Measurements from ENCODE around the gene SIX5. TPM values are rescaled to one million over a fixed set of nuclear protein-coding genes. Genes with fewer than 3 reads are reported as not detected.
"Not testable (repeated sequence)": the region's sequence is repeated elsewhere in the genome, so short reads cannot be mapped to it uniquely, and the experiment has no call there.

Gene SIX5
- total RNA-seq, 1 donor from 2014 or later: 13.0 TPM

DNA sequence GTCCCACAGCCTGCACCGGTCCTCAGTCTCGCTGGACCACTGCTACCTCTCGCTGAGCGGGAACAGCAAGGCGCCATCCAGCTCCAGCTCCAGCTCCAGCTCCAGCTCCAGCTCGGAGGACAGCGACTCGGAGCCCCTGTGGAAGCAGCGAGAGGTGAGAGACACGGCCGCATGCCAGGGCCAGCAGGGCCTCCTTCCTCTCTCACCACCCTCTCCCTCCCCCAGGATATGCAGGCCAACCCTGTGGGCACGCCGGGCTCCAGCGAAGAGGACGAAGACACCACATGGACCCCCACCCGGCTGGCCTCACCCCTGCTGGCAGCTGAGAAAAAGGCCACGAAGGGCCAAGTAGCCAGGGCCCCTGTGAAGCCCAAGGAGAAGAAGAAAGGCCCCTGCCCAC lies 7.3 kb downstream of the SIX5 start:
- DNase-seq (ENCODE audit: low read depth): no peak

DNA sequence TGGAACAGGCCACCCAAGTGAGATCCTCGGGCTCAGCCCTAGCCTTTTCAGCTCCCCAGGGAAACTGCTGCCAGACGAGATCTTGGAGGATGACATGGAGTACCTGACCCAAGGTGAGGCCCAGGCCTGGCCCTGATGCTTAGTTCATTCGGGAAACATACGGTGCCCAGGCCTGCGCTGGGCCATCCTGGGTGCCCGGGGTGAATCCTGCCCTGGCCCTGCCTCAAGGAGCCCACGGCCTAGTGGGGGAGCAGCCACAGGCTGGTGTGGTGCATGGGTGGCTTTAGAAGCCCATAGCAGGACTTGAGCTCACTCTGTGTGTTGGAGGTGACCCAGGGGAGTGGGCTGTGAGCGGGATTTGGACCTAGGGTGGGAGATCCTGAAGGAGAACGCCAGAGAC lies 10.1 kb downstream of the SIX5 start:
- DNase-seq (ENCODE audit: low read depth): no peak

DNA sequence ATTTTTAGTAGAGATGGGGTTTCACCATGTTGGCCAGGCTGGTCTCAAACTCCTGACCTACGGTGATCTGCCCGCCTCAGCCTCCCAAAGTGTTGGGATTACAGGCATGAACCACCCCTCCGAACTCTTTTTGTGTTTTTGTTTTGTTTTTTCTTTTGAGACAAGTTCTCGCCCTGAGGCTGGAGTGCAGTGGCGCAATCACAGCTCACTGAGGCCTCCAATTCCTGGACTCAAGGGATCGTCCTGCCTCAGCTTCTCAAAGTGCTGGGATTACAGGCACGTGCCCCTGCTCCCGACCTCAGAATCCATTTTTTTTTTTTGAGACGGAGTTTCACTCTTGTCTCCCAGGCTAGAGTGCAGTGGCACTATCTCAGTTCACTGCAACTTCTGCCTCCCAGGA lies 11.4 kb downstream of the SIX5 start:
- no peak for DNase-seq (ENCODE audit: low read depth)

GRCh38 chr19:45754323-45754722 lies 14.7 kb downstream of the SIX5 start:
- no peak for DNase-seq (ENCODE audit: low read depth)

GRCh38 chr19:45753548-45753947 lies 15.5 kb downstream of the SIX5 start:
- DNase-seq (ENCODE audit: low read depth): no peak

- DNase-seq (ENCODE audit: low read depth): no peak
These were observed 16.4 kb downstream of the SIX5 start for GRCh38 chr19:45752639-45753038.

DNA sequence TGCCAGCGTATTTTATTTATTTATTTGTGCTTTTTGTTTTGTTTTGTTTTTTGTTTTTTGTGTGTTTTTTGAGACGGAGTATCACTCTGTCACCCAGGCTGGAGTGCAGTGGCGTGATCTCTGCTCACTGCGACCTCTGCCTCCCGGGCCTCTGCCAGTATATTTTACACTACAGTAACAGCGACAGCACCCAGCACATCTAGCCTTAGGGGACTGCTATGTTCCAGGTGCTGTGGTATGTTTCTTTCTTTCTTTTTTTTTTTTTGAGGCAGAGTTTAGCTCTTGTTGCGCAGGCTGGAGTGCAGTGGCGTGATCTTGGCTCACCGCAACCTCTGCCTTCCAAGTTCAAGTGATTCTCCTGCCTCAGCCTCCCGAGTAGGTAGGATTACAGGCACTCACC lies 17.6 kb downstream of the SIX5 start:
- DNase-seq (ENCODE audit: low read depth): not testable (repeated sequence)

GRCh38 chr19:45747513-45747912 lies 21.5 kb downstream of the SIX5 start:
- no peak for DNase-seq (ENCODE audit: low read depth)

DNA sequence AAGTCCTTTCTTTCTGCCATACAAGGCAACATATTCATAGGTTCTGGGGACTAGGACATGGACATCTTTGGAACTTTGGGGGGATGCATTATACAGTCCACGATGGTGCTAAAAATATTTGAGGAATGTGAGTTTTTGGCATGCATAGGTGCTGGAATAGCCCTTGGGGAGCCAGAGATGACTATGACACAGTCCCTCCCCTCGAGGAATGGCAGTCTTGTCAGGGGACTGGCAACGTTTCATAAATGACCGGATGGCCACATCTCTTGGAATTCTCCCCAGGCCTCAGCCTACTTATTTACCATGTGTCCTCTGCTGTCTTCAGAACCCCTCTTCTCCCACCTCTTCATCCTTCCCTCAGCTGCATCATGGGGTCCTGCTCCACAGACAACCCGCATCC lies 22.2 kb downstream of the SIX5 start:
- DNase-seq (ENCODE audit: low read depth): no peak

DNA sequence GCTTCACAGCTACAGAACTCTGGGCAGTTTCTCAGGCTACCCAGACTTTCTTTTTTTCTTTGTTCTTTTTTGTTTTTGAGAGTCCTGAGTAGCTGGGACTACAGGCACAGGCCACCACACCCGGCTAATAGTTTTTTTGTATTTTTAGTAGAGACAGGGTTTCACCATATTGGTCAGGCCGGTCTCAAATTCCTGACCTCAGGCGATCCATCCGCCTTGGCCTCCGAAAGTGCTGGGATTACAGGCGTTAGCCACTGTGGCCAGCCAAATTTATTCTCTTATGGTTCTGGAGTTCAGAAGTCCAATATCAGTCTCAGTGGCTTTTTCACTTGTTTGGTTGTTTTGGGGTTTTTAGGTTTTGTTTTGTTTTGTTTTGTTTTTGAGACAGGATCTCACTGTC lies 23.4 kb downstream of the SIX5 start:
- no peak for DNase-seq (ENCODE audit: low read depth)

DNA sequence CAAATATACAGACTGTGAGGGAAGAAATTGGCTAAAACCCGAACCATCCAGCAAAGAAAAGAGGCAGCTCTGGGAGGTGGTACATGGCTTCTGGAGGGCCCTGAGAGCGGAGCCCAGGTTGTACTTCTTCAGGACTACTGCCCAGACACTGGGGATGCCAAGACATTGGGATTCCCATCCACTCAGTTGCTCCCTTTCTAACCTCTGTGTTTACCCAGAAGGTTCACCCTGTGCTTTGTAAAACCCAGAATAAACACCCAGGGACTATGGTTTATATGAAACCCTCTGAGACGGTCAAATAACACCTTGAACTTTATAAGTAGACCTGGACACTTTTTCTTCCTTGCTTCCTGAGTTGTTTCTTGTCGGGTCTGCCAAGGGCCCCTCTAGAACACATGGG lies 26.1 kb downstream of the SIX5 start:
- no peak for DNase-seq (ENCODE audit: low read depth)

DNA sequence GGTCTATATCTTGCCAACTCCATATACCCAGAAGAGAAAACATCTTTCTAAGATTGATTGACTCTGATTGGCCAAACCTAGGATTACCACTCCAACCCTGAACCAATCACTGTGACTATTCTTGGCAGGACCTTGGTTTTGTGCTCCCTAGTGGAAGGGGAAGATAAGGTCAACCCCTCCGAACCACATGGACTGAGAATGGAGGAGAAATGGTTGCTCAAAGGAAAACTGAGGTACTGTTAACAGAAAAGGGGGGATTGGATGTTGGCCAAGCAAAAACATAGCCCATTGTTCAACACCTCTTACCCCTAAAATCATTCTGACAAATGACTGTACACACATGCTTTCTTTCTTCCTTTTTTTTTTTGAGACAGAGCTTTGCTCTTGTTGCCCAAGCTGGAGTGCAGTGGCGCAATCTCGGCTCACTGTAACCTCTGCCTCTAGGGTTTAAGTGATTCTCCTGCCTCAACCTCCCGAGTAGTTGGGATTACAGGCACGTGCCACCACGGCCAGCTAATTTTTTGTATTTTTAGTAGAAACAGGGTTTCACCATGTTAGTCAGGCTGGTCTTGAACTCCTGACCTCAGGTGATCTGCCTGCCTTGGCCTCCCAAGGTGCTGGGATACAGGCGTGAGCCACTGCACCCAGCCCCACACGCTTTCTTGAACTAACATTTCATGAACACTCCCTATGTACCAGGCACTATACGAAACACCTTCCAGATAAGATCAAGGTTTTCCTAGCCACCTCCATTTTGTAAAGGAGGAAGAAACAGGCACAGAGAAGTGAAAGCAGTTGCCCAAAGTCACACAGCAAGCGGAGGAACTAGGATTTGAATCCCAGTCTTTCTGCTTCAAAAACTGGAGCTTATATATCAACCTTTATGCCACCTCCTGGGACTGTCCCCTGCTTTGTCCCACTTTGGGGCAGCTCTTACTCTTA lies 29.3 kb downstream of the SIX5 start:
- DNase-seq (ENCODE audit: low read depth): no peak

GRCh38 chr19:45733160-45733810 lies 35.8 kb downstream of the SIX5 start, which contains the start of gene MEIOSIN:
Gene MEIOSIN (plus strand): TSS chr19:45733439. CDS start chr19:45735377, 1,938 bp downstream.
- no peak for DNase-seq (ENCODE audit: low read depth)

GRCh38 chr19:45730368-45731288 lies 38.4 kb downstream of the SIX5 start, which contains the start of gene FBXO46:
Gene FBXO46 (minus strand): TSS chr19:45730896. CDS start chr19:45713495, 17,401 bp downstream.
- DNase-seq (ENCODE audit: low read depth): peak; percentile 99

DNA sequence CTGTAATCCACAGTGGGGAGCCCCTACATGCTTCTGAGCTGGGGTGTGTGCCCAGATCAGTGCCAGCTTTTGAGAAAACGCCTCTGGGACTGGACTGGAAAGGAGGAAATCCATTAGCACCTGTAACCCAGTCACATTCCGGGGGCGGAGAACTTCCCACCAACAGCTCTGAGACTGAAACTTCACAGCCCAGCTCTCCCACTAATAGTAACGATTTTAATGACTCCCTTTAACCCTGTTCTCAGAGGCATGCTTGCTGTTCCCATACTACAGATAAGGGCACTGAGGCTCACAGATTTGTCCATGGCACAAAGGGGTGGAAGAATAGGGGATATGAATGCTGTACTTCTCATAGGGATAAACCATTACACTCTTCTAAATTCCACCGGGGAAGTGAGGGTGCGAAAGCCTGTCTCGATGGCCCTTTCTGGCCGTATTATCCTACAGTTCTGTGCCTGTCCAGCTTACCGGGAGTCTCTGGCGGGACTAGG lies 39.2 kb downstream of the SIX5 start:
- peak; percentile 11 for DNase-seq (ENCODE audit: low read depth)

DNA sequence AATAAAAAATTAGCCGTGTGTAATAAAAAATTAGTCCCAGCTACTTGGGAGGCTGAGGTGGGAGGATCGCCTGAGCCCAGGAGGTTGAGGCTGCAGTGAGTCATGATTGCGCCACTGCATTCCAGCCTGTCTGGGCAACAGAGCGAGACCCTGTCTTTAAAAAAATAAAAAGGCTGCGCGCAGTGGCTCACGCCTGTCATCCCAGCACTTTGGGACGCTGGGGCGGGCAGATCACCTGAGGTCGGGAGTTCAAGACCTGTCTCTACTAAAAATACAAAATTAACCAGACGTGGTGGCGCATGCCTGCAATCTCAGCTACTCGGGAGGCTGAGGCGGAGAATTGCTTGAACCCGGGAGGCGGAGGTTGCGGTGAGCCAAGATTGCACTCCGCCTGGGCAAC lies 40.4 kb downstream of the SIX5 start:
- not testable (repeated sequence) for DNase-seq (ENCODE audit: low read depth)

- not testable (repeated sequence) for DNase-seq (ENCODE audit: low read depth)
These were observed 49.0 kb downstream of the SIX5 start for GRCh38 chr19:45720065-45720464.

DNA sequence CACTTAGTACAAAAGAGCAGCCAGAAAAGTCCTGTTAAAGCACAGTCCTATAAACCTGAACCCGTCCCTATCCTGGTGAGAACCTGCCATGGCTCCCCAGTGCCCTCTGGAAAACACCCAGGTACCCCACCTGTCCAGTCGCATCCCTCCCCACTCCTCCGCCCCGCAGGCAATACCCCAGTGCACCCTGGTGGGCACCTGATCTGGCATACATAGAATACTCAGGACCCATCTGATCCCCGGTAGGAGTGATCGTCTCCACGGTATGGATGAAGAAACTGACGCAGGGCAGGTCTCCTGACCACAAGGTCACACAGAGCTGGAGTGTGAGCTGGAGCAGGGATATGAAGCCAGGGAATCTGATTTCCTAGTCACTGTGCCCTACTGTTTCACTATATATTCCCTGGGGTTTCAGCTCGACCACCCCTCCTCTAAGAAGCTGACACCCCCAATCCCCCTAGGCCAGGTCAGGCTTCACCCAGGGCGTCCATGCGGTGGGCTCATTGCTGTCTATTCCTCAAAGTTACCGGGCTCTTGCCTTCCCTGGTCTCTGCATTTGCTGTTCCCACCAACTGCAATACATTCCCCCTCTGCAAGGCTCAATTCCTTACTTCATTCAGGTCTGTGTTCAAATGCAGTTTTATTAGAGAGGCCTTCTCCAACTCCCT lies 50.9 kb downstream of the SIX5 start:
- DNase-seq (ENCODE audit: low read depth): no peak

DNA sequence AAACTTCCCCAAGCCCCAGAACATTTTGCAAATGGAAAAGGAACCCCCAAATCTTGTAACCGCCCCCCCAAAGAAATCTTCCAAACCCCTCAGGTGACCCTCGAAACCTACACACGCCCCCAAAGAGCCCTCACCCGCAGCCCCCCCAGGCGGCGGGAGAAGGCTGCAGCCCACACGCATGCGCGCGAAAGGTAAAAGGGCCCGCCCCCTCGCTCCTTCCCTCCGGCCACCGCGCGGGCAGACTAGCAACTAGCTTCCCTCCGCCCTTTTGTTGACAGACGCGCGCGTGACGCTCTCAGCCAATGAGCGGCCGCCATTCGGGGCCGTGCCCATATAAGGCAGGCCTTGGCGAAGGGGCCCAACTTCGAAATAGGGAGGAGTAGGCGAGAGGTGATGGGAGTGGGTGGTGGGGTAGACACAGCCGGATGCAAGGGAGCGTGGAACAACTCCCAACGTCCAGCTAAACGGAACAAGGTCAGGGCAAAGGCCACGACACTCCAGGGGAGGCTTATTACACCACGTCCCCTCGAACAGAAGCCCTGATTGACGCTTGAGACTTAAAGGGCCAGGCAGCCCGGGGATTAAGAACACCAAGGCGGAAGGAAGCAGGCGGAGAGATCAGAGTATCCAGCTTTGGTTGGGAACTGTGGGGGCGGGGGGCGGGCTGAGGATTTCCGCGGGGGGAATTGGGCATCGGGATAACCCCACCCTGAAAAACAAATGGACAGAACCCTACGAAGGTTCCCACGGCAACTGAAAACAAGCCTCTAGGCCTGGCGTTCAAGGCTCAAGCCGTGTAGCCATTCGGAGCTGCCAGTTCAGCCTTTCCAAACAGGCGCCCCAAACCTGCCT lies 51.7 kb downstream of the SIX5 start:
- DNase-seq (ENCODE audit: low read depth): peak; percentile 100

Data from myocyte (in vitro differentiated cells).